ENCODE measurements around the gene SH3RF1.
"Not testable (repeated sequence)": the region's sequence is repeated elsewhere in the genome, so short reads cannot be mapped to it uniquely, and the experiment has no call there.

The SH3RF1 gene

DNA sequence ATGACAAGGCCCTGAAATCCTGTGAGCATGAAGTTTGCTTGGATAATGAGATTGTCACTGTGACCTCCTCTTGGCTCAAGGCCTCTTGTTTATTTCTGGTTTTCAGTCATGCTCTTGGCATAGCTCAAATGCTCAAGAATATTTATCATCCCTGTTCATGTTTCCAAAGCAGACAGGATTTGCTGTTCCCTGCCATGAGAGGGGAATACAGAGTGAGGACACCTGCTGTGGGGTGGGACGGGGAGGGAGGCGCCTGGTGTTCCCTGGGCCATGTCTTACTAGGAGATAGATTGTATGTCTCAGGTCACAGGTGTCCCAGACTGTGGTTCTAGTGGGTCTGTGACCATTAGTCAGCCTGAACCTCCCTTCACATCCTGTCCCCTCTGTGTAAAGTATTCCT is 34.9 kb upstream of the SH3RF1 start:
- Histone ChIP-seq H3K4me3 (ENCODE audit: low read length) (no peak overlapping the region), H3K4me1 (ENCODE audit: low read length) (no peaks in the 10 kb centered on the region), H2AFZ (ENCODE audit: low read depth, low read length) (no peak overlapping the region), H3K27me3 (ENCODE audit: low read depth, low read length) (no peaks in the 10 kb centered on the region), H3K9me3 (ENCODE audit: insufficient read depth, low read length) (no peaks in the 10 kb centered on the region), H4K20me1 (ENCODE audit: insufficient read depth, low read length) (no peaks in the 10 kb centered on the region), H3K4me2 (ENCODE audit: low read length) (no peak overlapping the region), H3K27ac (ENCODE audit: low read length) (no peak overlapping the region), H3K9ac (ENCODE audit: low read length) (no peak overlapping the region), H3K79me2 (ENCODE audit: low read length) (no peaks in the 10 kb centered on the region), H3K36me3 (replicated peaks; ENCODE audit: low read depth, low read length) (no peaks in the 10 kb centered on the region)
- TF ChIP-seq, protein P1, sequence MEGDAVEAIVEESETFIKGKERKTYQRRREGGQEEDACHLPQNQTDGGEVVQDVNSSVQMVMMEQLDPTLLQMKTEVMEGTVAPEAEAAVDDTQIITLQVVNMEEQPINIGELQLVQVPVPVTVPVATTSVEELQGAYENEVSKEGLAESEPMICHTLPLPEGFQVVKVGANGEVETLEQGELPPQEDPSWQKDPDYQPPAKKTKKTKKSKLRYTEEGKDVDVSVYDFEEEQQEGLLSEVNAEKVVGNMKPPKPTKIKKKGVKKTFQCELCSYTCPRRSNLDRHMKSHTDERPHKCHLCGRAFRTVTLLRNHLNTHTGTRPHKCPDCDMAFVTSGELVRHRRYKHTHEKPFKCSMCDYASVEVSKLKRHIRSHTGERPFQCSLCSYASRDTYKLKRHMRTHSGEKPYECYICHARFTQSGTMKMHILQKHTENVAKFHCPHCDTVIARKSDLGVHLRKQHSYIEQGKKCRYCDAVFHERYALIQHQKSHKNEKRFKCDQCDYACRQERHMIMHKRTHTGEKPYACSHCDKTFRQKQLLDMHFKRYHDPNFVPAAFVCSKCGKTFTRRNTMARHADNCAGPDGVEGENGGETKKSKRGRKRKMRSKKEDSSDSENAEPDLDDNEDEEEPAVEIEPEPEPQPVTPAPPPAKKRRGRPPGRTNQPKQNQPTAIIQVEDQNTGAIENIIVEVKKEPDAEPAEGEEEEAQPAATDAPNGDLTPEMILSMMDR (IDR thresholded peaks at IDR 0.05; ENCODE audit: low read depth, low read length) = no peak
- TF ChIP-seq EZH2phosphoT487 (IDR thresholded peaks at IDR 0.05; ENCODE audit: low read depth) = no peak

DNA sequence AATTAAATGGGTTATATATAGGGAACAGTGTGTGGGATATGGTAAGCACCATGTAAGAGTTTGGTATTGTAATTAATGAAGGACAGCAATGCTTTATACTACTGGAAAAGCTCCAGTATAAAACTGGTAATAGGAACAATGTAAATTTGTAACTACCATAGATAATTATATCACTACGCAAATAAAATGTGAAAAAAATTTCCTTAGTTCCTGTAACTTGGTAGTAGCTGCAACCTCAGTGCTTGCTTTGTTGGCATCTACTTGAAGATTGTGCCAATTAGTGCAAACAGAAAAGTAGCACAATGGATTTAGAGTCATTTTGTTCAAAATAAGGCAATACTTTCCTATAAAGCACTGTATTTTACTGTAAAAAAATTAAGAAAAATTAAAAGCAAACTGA is 34.4 kb upstream of the SH3RF1 start:
- H3K4me1 ChIP-seq (ENCODE audit: low read length) = no peaks in the 10 kb centered on the region
- no peak for TF ChIP-seq EZH2phosphoT487 (IDR thresholded peaks at IDR 0.05; ENCODE audit: low read depth)
- TF ChIP-seq, protein P1 (IDR thresholded peaks at IDR 0.05; ENCODE audit: low read depth, low read length) = no peak

DNA sequence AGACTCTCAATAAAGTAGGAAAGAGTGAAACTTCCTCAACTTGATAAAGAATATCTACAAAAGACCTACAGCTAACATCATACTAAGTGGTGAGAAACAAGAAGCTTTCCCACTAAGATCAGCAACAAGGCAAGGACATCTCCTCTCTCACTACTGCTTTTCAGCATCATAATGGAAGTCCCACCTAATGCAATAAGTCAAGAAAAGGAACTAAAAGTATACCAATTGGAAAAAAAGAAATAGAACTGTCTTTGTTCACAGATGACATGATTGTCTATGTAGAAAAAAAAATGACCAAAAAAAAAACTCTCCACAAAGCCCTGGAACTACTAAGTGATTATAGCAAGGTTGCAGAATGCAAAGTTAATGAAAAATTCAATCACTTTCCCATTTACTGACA is 25.1 kb upstream of the SH3RF1 start:
- Histone ChIP-seq H3K4me3 (ENCODE audit: low read length) (no peak overlapping the region), H3K27ac (ENCODE audit: low read length) (no peak overlapping the region), H3K36me3 (replicated peaks; ENCODE audit: low read depth, low read length) (no peaks in the 10 kb centered on the region), H4K20me1 (ENCODE audit: insufficient read depth, low read length) (no peaks in the 10 kb centered on the region), H3K4me2 (ENCODE audit: low read length) (no peak overlapping the region), H3K9ac (ENCODE audit: low read length) (no peak overlapping the region), H3K79me2 (ENCODE audit: low read length) (no peaks in the 10 kb centered on the region), H2AFZ (ENCODE audit: low read depth, low read length) (no peak overlapping the region), H3K27me3 (ENCODE audit: low read depth, low read length) (peaks cover 13% of the 10 kb centered on the region), H3K4me1 (ENCODE audit: low read length) (peaks cover 23% of the 10 kb centered on the region), H3K9me3 (ENCODE audit: insufficient read depth, low read length) (no peaks in the 10 kb centered on the region)
- TF ChIP-seq EZH2phosphoT487 (IDR thresholded peaks at IDR 0.05; ENCODE audit: low read depth) = no peak
- TF ChIP-seq, protein P1 (IDR thresholded peaks at IDR 0.05; ENCODE audit: low read depth, low read length) = no peak

More for the DNA sequence above, 34.4 kb upstream of the SH3RF1 start:
- H4K20me1 ChIP-seq (ENCODE audit: insufficient read depth, low read length) = no peaks in the 10 kb centered on the region
- no peak overlapping the region for H2AFZ ChIP-seq (ENCODE audit: low read depth, low read length)
- no peaks in the 10 kb centered on the region for H3K79me2 ChIP-seq (ENCODE audit: low read length)
- no peaks in the 10 kb centered on the region for H3K36me3 ChIP-seq (replicated peaks; ENCODE audit: low read depth, low read length)
- no peak overlapping the region for H3K27ac ChIP-seq (ENCODE audit: low read length)
- no peaks in the 10 kb centered on the region for H3K27me3 ChIP-seq (ENCODE audit: low read depth, low read length)
- H3K9ac ChIP-seq (ENCODE audit: low read length) = no peak overlapping the region
- H3K4me3 ChIP-seq (ENCODE audit: low read length) = no peak overlapping the region
- no peaks in the 10 kb centered on the region for H3K9me3 ChIP-seq (ENCODE audit: insufficient read depth, low read length)
- no peak overlapping the region for H3K4me2 ChIP-seq (ENCODE audit: low read length)

DNA sequence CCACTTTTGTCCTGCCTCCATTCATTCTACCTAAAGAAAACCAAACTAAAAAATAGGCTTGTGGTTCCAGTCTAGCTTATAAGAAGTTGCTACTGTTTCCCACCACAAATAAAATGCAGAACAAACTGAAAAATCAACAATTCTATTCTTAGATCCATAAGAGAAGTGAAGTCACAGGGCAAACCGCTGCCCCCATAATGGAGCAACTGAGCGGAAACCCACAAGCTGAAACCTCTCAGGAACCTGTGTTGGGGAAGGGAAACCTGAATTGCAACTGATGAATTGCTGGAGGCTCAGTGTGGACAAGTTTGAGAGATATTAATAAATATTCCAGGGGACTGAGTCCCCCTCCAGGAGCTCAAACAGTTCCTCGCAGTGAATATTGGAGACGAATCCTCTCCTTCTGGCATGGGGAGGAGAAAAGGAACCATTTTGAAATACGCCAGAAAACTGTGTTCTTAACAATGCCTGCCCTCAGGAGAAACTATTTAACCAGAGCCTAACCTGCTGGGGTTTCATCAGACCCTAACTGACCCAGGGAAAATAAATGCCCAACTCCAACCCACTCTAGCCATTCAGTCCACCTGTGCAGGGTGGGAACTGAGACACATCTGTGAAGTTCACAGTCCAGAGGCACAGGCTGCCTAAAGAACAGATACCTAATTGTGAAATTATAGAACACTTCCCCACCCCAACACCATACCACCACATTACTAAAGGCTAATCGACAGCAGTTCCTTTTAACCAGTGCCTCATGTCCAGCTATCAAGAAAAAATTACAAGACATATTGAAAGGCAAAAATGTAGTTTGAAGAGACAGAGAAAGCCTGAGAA is 22.8 kb upstream of the SH3RF1 start:
- Histone ChIP-seq H3K4me2 (ENCODE audit: low read length) (peak overlapping the region; percentile 42), H3K36me3 (replicated peaks; ENCODE audit: low read depth, low read length) (no peaks in the 10 kb centered on the region), H2AFZ (ENCODE audit: low read depth, low read length) (no peak overlapping the region), H4K20me1 (ENCODE audit: insufficient read depth, low read length) (no peaks in the 10 kb centered on the region), H3K4me3 (ENCODE audit: low read length) (peak overlapping the region; percentile 11; the same call in 1 of the 2 replicates), H3K9me3 (ENCODE audit: insufficient read depth, low read length) (no peaks in the 10 kb centered on the region), H3K27me3 (ENCODE audit: low read depth, low read length) (peaks cover 9% of the 10 kb centered on the region; the same call in 1 of the 2 replicates), H3K9ac (ENCODE audit: low read length) (no peak overlapping the region), H3K4me1 (ENCODE audit: low read length) (peaks cover 26% of the 10 kb centered on the region), H3K79me2 (ENCODE audit: low read length) (no peaks in the 10 kb centered on the region), H3K27ac (ENCODE audit: low read length) (no peak overlapping the region)
- no peak for TF ChIP-seq EZH2phosphoT487 (IDR thresholded peaks at IDR 0.05; ENCODE audit: low read depth)
- TF ChIP-seq, protein P1 (IDR thresholded peaks at IDR 0.05; ENCODE audit: low read depth, low read length) = no peak

DNA sequence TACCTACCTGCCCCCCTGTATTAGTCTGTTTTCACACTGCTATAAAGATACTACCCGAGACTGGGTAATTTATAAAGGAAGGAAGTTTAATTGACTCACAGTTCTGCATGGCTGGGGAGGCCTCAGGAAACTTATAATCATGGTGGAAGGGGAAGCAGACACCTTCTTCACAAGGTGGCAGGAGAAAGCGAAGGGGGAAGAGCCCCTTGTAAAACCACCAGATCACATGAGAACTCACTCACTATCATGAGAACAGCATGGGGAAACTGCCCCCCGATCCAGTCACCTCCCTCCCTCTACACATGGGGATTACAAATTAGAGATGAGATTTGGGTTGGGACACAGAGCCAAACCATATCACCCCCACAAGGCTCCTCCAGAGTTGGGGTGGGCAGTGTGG is 17.2 kb upstream of the SH3RF1 start:
- H3K27me3 ChIP-seq (ENCODE audit: low read depth, low read length); H3K79me2 ChIP-seq (ENCODE audit: low read length); H3K9me3 ChIP-seq (ENCODE audit: insufficient read depth, low read length); H4K20me1 ChIP-seq (ENCODE audit: insufficient read depth, low read length); H3K9ac ChIP-seq (ENCODE audit: low read length); H3K36me3 ChIP-seq (replicated peaks; ENCODE audit: low read depth, low read length); H3K27ac ChIP-seq (ENCODE audit: low read length): not testable (repeated sequence)
- Histone ChIP-seq H3K4me2 (ENCODE audit: low read length) (peak overlapping the region; percentile 62), H3K4me1 (ENCODE audit: low read length) (peaks cover 15% of the 10 kb centered on the region), H2AFZ (ENCODE audit: low read depth, low read length) (peak overlapping the region; percentile 44), H3K4me3 (ENCODE audit: low read length) (peak overlapping the region; percentile 29; the same call in 1 of the 2 replicates)
